GM18951 (cell line): ENCODE measurements around the gene SLC30A7.
"Not testable (repeated sequence)": the region's sequence is repeated elsewhere in the genome, so short reads cannot be mapped to it uniquely, and the experiment has no call there.

Source experiments
- POLR2A ChIP-seq: IDR thresholded peaks from 4 replicates; pipeline ENCODE4 v1.6.1; 2011; ENCODE audit warnings: mild to moderate bottlenecking; ENCODE audit not compliant: insufficient read length, insufficient read depth; ENCODE audit errors: extremely low read depth
- in situ Hi-C: fragments of 300-500 bp; cut with MboI; formaldehyde crosslinking; loops from one replicate; pipeline ENCODE4 v1.12.0; 2022; ENCODE audit warnings: low sequenced_read_pairs, mixed read lengths, inconsistent platforms; ENCODE audit not compliant: unreplicated experiment

SLC30A7 gene

DNA sequence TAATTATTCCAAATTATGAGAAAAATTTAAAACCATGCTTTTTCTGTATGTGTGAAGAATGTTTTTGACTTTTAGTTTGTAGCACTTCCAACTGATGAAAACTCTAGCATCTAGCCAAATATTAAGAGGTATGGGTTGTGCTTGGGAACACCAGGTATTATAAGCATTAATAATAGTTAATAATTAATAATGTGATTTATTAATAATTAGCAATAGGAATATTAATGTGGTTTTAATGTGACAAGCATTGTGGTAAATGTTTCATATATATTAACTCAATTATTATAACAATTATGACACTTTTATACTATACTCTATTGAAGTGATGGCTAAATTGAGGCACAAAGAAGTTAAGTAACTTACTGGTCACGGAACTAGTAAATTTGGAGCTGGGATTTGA lies 7.9 kb downstream of the SLC30A7 start:
- no peak for TF ChIP-seq POLR2A
- in situ Hi-C loops = no loop called here

DNA sequence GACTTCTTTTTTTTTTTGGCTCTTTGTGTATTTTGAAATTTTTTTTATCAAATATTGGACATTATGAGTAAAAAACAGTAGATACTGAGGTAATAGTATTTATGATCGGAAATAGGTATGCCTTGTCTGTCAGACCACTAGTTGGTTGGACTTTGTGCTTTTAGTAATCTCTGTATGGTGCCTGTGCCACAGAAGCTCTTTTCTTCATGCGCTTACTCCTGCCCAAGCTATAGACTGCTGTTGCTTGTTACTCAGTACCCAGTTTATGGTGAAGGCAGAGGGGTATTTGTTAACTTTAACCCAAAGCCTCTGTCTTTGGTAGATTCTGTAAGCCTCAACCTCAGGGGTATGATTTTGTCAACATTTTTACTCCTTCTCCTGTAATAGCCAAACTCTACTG lies 8.6 kb downstream of the SLC30A7 start:
- in situ Hi-C loops = no loop called here
- TF ChIP-seq POLR2A = no peak

- in situ Hi-C loops = no loop called here
- TF ChIP-seq POLR2A = no peak
Measured at GRCh38 chr1:100905181-100905580, 9.3 kb downstream of the SLC30A7 start.

DNA sequence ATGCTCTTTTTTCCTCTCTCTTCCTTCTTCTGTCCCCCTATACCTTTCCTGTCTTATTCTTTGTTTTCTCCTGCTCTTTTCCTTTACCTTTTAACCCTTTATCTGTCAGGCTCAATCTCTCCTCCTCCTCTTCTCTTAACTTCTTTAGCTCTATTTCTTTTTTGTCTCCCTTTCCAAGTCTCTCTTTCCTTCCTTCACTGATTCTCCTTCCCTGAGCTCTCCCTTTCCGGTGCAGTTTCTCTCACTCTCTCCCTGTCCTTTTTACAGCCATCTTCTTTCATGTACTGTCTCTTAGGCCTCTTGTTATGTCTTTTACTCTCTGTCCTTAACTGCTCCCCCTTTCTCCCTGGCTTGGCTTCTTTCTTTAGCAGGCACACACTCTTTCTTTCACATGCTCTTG lies 12.0 kb downstream of the SLC30A7 start:
- in situ Hi-C loops = no loop called here
- TF ChIP-seq POLR2A = no peak

DNA sequence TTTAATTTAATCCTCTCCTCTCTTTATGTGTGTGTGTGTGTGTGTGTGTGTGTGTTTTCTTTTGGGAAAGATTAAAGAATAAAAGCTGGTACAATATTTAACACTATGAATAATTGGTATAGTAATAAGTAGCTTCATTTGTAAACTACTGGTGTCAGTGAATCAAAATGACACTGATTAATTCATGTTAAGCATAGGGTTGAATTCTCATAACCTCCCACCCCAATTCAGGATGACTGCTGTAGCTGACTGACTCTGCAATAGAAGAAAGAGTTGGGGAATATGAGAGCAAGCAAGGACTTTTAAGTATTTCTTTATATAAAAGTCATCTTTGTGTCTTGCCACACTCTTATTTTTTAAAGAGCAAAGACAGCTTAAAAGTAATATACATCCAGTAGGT lies 13.1 kb downstream of the SLC30A7 start:
- TF ChIP-seq POLR2A = no peak
- in situ Hi-C loops = no loop called here

DNA sequence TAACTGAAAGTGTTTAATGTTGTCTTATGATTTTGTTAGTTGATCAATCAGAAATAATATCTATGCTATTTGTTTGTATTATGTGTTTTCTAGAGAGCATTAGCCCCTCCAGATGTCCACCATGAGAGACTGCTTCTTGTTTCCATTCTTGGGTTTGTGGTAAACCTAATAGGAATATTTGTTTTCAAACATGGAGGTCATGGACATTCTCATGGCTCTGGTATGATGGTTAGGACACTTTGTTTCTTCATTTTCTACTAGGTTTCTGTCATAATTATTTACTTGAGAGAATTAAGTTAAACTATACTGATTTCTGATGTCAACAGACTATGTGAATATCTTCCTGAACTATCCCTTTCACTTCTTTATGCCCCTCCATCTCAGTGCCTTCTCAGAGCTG lies 16.1 kb downstream of the SLC30A7 start:
- in situ Hi-C loops = loop anchor here (10.0 kb wide), 1 partner anchor 533 kb away; no protein-coding TSS in a partner anchor
- no peak for TF ChIP-seq POLR2A

DNA sequence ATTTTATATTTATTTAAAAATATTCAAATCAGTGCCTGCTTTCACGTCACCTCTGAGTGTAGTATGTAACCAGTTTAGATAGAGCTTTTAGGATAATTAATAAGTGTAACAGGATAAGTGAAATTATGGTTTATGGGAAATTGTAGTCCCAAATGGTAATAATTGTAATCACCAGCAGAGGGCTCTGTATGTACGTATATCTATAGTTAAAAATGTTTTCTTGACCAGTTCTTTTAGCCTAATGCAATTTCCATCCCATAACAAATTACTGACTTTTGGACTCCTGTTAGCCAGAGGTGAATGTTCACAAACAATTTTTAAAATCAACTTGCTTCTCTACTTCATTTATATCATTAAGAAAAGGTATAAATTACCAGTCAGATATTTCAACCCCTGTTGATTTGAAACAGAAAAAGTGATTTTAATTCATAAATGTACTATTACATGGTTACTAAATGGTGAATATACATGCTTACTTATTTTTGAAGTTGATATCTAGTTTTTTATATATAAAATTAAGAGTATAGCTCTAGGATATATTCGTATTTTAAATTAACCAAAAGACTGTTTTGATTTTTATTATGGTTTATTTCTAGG lies 25.3 kb downstream of the SLC30A7 start:
- in situ Hi-C loops = no loop called here
- no peak for TF ChIP-seq POLR2A

GRCh38 chr1:100924212-100924611 lies 28.3 kb downstream of the SLC30A7 start:
- in situ Hi-C loops = no loop called here
- TF ChIP-seq POLR2A = no peak

GRCh38 chr1:100924991-100925390 lies 29.1 kb downstream of the SLC30A7 start:
- no peak for TF ChIP-seq POLR2A
- in situ Hi-C loops = loop anchor here (5.0 kb wide), 1 partner anchor 367 kb away; no protein-coding TSS in a partner anchor

GRCh38 chr1:100926240-100926639 lies 30.4 kb downstream of the SLC30A7 start:
- no peak for TF ChIP-seq POLR2A
- in situ Hi-C loops = loop anchor here (5.0 kb wide), 1 partner anchor 366 kb away; no protein-coding TSS in a partner anchor

- no peak for TF ChIP-seq POLR2A
- in situ Hi-C loops = loop anchor here (5.0 kb wide), 1 partner anchor 365 kb away; no protein-coding TSS in a partner anchor
Measured at GRCh38 chr1:100927276-100927675, 31.4 kb downstream of the SLC30A7 start.

GRCh38 chr1:100928128-100928527 lies 32.2 kb downstream of the SLC30A7 start:
- no peak for TF ChIP-seq POLR2A
- in situ Hi-C loops = loop anchor here (5.0 kb wide), 1 partner anchor 364 kb away; no protein-coding TSS in a partner anchor

DNA sequence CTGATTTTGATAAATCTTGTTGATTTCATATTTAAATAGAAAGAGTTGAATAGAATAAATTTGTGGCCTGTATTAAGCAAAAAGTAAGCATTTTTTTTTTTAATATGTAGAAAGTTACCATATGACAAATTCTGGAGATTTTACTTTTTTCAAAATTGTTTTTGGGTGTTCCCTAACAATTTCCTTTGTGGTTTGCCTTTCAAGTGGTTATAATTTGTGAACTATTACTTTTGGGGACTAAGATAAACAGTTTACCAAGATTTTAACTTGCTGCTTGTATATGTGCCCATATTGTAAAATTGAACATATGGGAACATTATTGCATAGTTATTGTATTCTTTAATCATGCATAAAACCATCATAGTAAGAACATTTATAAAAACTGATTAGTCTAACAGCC lies 34.6 kb downstream of the SLC30A7 start:
- in situ Hi-C loops = no loop called here
- no peak for TF ChIP-seq POLR2A

DNA sequence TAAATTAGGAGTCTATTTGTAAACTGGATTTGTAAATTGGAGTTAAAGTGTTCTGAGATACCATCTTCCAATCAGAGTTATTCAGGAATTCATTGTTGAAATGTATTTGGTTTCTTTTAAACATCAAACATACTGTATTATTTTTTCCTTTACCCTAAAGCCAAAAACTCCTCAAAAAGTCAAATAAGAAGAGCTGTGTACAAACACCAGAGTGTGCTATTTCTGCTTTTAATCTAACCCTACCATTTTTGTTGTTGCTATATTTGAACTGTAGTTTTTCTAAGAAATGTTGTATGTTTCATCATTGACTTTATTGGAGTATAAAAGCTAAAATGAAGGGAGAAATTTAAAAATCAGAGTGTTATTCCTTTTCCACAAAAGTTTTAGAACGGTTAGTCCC lies 35.8 kb downstream of the SLC30A7 start:
- in situ Hi-C loops = no loop called here
- TF ChIP-seq POLR2A = no peak

GRCh38 chr1:100933555-100933954 lies 37.7 kb downstream of the SLC30A7 start:
- in situ Hi-C loops = not testable (repeated sequence)
